HG02571 (cell line): Measurements from ENCODE around the gene IGSF1.
"Not testable (repeated sequence)": the region's sequence is repeated elsewhere in the genome, so short reads cannot be mapped to it uniquely, and the experiment has no call there.

ENCODE experiments used
- ATAC-seq: cut with Tn5 transposase; IDR thresholded peaks from one replicate; pipeline ENCODE4 v1.9.1; 2021; ENCODE audit warnings: mild to moderate bottlenecking, moderate library complexity; ENCODE audit not compliant: unreplicated experiment

IGSF1 gene

DNA sequence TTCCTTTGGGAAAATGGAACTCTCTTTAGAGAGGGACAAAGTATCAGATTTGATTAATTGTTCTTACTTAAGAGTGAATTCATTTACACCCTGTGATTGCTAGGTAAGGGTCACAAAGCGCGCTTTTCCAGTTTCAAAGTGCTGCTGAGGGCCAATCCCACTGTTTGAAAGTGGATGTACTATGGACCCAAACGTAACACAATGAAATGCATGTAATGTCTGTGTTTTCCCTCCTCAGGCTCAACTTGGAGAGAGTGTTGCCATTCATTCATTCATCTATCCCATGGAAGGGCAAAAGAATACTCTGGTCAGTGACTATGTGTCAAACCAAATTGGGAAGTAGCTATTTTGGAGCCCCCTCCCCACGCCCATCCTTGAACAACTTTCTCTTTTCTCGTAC, 16.1 kb downstream of the IGSF1 start:
- ATAC-seq = no peak

DNA sequence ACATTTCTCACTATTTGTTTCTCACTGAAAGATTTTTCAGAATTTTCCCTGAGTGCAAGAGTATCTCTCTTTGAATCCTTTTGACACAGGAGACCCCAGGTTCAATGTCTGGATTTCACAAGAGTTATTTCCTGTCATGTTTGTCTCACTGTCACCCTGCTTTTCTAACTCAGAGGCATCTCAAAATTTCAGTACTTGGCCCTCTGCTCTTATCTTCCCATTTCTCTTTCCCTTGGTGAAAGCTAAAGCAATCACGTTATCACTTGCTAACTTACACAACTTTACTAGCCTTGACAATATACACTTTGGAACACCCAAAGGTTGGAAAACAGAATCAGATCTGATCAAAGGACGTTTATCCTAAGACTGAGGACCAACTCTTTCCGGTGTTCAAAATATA, 17.3 kb downstream of the IGSF1 start:
- ATAC-seq = no peak

GRCh38 chrX:131271274-131271673, 17.8 kb downstream of the IGSF1 start:
- ATAC-seq = no peak

DNA sequence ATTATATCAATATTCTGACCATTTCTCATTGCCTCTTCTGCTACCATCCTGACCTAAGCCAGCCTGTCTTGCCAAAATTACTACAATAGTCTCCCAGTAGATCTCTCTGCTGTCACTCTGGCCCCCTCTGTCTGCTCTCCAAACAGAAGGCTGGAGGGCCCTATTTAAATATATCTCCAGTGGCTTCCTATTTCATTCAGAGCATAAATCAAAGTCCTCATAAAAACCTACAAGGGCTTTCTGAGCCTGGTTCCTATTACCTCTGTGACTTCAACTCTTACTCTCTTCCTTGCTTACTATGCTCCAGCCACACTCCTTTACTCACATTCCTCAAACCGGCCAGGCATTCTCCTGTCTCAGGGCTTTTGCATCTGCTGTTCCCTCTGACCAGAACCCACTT, 19.0 kb downstream of the IGSF1 start:
- no peak for ATAC-seq

DNA sequence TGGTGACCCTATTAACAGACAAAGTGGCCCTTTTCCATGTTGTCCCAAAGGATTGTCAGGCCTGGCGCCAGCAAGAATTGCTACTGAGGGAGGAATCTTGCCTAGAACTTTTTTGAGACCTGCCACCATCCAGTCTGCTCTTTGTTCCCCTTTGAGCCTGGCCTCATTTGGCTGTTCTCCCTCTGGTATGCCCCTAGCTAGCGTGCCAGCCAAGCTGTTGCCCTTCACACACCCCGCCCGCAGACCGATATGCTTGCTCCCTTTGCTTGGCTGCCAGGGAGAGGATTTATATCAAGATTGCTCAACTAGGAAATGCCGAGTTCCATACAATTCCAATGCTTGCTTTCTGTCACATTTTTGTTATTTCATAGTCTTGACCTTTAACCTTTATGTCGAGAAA, 24.4 kb downstream of the IGSF1 start:
- ATAC-seq = no peak

- no peak for ATAC-seq
These were observed 25.1 kb downstream of the IGSF1 start for GRCh38 chrX:131264053-131264452.

DNA sequence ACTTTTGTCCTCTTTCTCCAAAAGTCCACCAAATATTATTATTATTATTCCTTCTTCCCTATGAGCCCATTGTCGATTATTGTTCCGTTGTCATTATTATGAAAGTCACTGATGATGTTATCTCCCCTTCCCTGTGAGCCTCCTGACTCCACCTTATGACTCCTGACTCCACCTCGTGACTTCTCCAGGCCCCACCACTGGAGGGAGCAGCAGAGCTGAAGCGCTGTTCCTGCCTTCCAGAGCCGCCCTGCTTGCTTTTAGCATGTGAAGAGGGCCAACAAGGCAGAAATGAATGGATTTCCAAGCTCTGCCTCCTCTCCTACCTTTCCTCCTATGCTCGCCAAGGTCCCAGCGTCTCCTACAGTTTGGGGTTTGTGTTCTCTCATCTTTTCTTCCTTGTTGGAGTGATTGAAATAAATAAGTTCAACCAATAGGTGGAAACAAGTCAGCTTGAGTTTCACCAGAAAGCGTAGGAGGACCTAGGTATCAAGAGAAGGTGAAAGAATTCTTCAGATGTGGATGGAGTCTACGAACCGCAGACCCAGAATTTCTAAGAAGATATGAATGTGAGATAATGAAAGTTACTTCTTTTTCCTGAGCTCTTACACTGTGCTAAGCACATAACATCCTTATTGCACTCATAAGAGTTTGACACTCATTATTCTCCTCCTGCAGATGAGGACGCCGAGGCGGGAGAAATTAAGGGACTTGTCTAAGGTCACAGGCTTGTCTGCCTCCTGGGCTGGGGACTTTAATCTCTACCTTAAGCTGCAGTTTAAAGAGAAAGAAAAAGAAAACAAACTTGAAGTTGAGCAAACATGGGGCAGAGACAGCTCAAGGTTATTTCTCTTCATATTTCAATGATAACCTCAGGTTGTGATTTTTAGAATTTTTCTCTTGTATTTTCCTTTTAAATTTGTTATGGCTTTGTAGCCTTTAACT, 26.1 kb downstream of the IGSF1 start:
- ATAC-seq = no peak

DNA sequence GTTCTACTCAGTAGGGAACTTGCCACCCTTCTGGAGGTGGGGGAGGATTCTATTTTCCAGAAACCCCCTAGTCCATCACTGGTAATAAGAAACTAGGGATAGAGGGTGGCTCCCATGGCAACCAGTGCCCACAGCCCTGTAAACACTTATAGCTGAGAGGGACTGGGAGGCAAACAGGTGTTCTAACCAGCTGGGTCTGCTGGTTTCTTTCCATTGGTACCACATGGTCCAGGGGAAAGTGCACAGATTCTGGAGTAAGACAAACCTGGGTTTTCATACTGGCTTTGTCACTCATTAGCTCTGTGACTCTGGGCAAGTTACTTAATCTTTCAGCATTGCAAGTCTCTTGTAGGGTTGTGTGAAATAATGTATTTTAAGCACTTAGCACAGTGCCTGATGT, 26.9 kb downstream of the IGSF1 start:
- ATAC-seq = no peak

- ATAC-seq = no peak
These were observed 31.7 kb downstream of the IGSF1 start for GRCh38 chrX:131257367-131257766.

DNA sequence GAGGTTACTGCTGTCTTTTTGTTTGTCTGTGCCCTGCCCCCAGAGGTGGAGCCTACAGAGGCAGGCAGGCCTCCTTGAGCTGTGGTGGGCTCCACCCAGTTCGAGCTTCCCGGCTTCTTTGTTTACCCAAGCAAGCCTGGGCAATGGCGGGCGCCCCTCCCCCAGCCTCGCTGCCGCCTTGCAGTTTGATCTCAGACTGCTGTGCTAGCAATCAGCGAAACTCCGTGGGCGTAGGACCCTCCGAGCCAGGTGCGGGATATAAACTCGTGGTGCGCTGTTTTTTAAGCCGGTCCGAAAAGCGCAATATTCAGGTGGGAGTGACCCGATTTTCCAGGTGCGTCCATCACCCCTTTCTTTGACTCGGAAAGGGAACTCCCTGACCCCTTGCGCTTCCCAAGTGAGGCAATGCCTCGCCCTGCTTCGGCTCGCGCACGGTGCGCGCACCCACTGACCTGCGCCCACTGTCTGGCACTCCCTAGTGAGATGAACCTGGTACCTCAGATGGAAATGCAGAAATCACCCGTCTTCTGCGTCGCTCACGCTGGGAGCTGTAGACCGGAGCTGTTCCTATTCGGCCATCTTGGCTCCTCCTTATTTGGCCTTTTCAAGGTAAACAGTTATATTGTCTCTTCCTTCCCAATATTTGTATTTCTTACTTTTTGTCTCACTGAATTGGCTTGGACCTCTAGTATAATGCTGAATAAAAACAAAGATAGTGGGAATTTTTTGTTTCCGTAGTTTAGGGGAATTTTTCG, 37.9 kb downstream of the IGSF1 start:
- ATAC-seq = not testable (repeated sequence)

- no peak for ATAC-seq
These were observed 50.0 kb downstream of the IGSF1 start for GRCh38 chrX:131239057-131239456.

GRCh38 chrX:131237363-131237762, 51.7 kb downstream of the IGSF1 start:
- ATAC-seq = no peak

DNA sequence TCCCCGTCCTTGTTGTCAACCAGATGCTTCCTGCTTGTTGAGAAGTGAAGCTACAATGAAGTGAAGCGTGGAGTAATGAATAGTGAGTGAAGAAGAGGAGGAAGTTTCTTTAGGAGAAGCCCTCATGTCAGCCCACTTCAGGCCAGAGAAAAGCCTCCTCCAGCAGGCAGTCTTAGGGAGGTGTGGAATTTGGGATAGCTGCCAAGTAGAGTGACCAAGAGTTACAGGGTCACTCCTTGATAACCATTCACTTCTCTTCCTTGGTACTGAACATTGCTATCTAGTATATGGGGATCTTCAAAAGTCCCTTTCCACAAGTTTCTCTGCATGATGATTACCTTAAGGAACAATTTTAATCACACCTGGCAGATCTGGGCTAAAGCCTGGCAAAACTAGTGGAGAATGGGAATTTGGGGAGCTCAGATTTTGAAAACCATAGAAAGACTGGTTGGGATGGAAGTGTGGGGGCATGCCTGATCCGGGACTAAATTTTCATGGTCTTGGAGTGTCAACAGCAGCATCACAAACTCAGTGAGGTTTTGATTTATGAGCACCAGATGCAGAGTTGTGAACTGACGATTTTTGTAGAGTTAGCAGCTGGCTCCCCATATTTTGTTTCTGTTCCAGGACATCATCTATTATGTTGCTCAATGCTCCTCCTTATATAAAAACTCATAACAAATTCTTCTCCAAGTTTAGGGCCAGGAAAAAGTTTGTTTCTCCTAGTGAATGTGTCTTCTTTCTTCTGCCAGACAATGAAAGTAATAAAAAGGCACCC, 53.1 kb downstream of the IGSF1 start:
- ATAC-seq = no peak

GRCh38 chrX:131227608-131228007, 61.5 kb downstream of the IGSF1 start:
- no peak for ATAC-seq

GRCh38 chrX:131226591-131226990, 62.5 kb downstream of the IGSF1 start:
- ATAC-seq = no peak

- ATAC-seq = no peak
These were observed 64.0 kb downstream of the IGSF1 start for GRCh38 chrX:131225078-131225477.
